Gastrocnemius medialis (tissue), 4 donors: ENCODE measurements around the gene VPS35L. TPM values are rescaled to one million over a fixed set of nuclear protein-coding genes. Genes with fewer than 3 reads are reported as not detected.

Source experiments
- ATAC-seq, 2 donors: fragments of 150-250 bp; one replicate each; pipeline ENCODE4 v1.9.1; 2016
- DNase-seq, 2 donors: peaks; one replicate each; pipeline ENCODE4 v3.0.0-alpha.2; 2019
- H3K27ac ChIP-seq, 4 donors: fragments of 200-600 bp; sonication (generic); 1 replicate in 1 of 4; 2 replicates in 3 of 4; pipeline ENCODE4 v1.5.1; 2016 to 2018; ENCODE audit warnings: mild to moderate bottlenecking in 2 of 4, moderate library complexity in 1 of 4
- H3K27me3 ChIP-seq, 3 donors: fragments of 200-600 bp; sonication (generic) in 2 of 3; 1 replicate in 1 of 3; 2 replicates in 2 of 3; pipeline versions ENCODE4 v1.5.1 to v1.6.0; 2016 to 2019; ENCODE audit warnings: mild to moderate bottlenecking in 1 of 3, moderate library complexity in 1 of 3
- H3K36me3 ChIP-seq, 2 donors: fragments of 200-600 bp; sonication (generic) in 1 of 2; one replicate each; pipeline ENCODE4 v1.5.1; 2017 to 2018
- H3K4me1 ChIP-seq, 2 donors: fragments of 200-600 bp; sonication (generic) in 1 of 2; one replicate each; pipeline ENCODE4 v1.5.1; 2016 to 2017; ENCODE audit warnings: mild to moderate bottlenecking in 2 of 2
- H3K4me3 ChIP-seq, 4 donors: fragments of 200-600 bp; sonication (generic) in 3 of 4; 1 replicate in 1 of 4; 2 replicates in 3 of 4; pipeline ENCODE4 v1.5.1; 2016 to 2019; ENCODE audit warnings: mild to moderate bottlenecking in 2 of 4
- H3K9me3 ChIP-seq, 3 donors: fragments of 200-600 bp; sonication (generic) in 2 of 3; 1 replicate in 1 of 3; 2 replicates in 2 of 3; pipeline ENCODE4 v1.5.1; 2016 to 2019
- CTCF ChIP-seq, 5 experiments: fragments of 450-650 bp in 3 of 5; fragments of 200-600 bp in 2 of 5; sonication (generic) in 2 of 5; IDR thresholded peaks in 4 of 5; conservative IDR thresholded peaks in 1 of 5; 1 replicate in 4 of 5; 2 replicates in 1 of 5; pipeline ENCODE4 v1.5.1; 2016 to 2019; ENCODE audit warnings: antibody characterized with exemption in 5 of 5, mild to moderate bottlenecking in 3 of 5, moderate library complexity in 3 of 5
- POLR2A ChIP-seq, 2 donors: fragments of 450-650 bp; IDR thresholded peaks; one replicate each; pipeline ENCODE4 v1.6.1; 2017; ENCODE audit warnings: antibody characterized with exemption in 2 of 2, mild to moderate bottlenecking in 2 of 2, moderate library complexity in 2 of 2
- in situ Hi-C, 4 donors: fragments of 200-750 bp; cut with MboI; loops; one replicate each; pipeline versions ENCODE4 v1.15.0 to v1.8.0; 2017; ENCODE audit warnings: low sequenced_read_pairs in 4 of 4
- intact Hi-C: fragments of 100-400 bp; cut with DNase I; formaldehyde crosslinking; loops from one replicate; pipeline ENCODE4 v1.15.1; 2023; ENCODE audit warnings: low total_unique reads
- total RNA-seq, 4 donors: library from RNA; depleted of rRNA; stranded (reverse); fragments of >200 nt; gene quantifications; one replicate each; pipeline versions ENCODE4 v1.1.0 to v1.2.3, GENCODE V29; 2016

Gene VPS35L
- total RNA-seq, 4 donors from 2014 or later, result 16.9 to 29.1 (median 24.8) TPM

GRCh38 chr16:19609359-19609758 lies 53.9 kb downstream of the VPS35L start:
- no peaks in the 10 kb centered on the region for H3K9me3 ChIP-seq
- no peaks in the 10 kb centered on the region for H3K27me3 ChIP-seq
- ATAC-seq (no peak), DNase-seq (no peak)
- H3K4me3 ChIP-seq, result no peak overlapping the region
- in situ Hi-C loops, result loop anchor here in 1 of 4 donors (10.0 kb wide), 1 partner anchor 285 kb away; no protein-coding TSS in a partner anchor
- peaks cover 8 to 9% of the 10 kb centered on the region in 2 donors for H3K4me1 ChIP-seq
- peaks cover 0 to 54% of the 10 kb centered on the region in 2 donors for H3K36me3 ChIP-seq
- H3K27ac ChIP-seq, result no peak overlapping the region
- no peak for TF ChIP-seq CTCF (IDR thresholded peaks at IDR 0.05 in 4 of 5, conservative IDR thresholded peaks at IDR 0.05 in 1 of 5)
- no peak for TF ChIP-seq POLR2A (IDR thresholded peaks at IDR 0.05)
- intact Hi-C loops, result no loop called here

GRCh38 chr16:19610200-19610599 lies 54.7 kb downstream of the VPS35L start:
- ATAC-seq (no peak), DNase-seq (no peak)
- H3K27me3 ChIP-seq, result no peaks in the 10 kb centered on the region
- peaks cover 0 to 62% of the 10 kb centered on the region in 2 donors for H3K36me3 ChIP-seq
- H3K27ac ChIP-seq, result no peak overlapping the region
- in situ Hi-C loops (no loop called here), intact Hi-C loops (no loop called here)
- H3K9me3 ChIP-seq, result no peaks in the 10 kb centered on the region
- peaks cover 8 to 9% of the 10 kb centered on the region in 2 donors for H3K4me1 ChIP-seq
- TF ChIP-seq CTCF (IDR thresholded peaks at IDR 0.05 in 4 of 5, conservative IDR thresholded peaks at IDR 0.05 in 1 of 5), result no peak
- H3K4me3 ChIP-seq, result no peak overlapping the region

DNA sequence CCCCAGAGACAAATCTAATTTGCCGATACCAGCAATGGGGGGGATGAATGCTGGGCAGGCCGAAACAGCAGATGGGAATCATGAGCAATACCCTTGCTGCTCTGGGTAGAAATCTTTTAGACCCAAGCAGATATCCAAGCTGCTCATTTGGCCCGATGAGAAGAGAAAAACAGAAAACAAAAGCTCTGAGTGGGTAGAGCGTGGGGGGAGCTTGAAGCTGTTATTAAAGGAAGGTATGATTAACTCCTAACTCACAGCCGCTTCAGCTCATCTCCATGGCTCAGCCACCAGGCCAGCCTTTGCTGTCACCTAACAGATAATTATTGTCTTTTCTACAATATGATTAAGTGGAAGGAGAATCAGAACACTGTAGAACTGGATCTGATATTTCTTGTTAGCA lies 58.3 kb downstream of the VPS35L start:
- no peak overlapping the region for H3K4me3 ChIP-seq
- no peaks in the 10 kb centered on the region for H3K27me3 ChIP-seq
- ATAC-seq (no peak), DNase-seq (no peak)
- H3K9me3 ChIP-seq, result no peaks in the 10 kb centered on the region
- intact Hi-C loops (no loop called here), in situ Hi-C loops (no loop called here)
- TF ChIP-seq CTCF (IDR thresholded peaks at IDR 0.05 in 4 of 5, conservative IDR thresholded peaks at IDR 0.05 in 1 of 5) (no peak), POLR2A (IDR thresholded peaks at IDR 0.05) (no peak)
- H3K36me3 ChIP-seq, result peaks cover 0 to 71% of the 10 kb centered on the region in 2 donors
- no peaks in the 10 kb centered on the region for H3K4me1 ChIP-seq
- no peak overlapping the region for H3K27ac ChIP-seq

GRCh38 chr16:19616241-19616640 lies 60.7 kb downstream of the VPS35L start:
- no peak overlapping the region for H3K4me3 ChIP-seq
- in situ Hi-C loops (no loop called here), intact Hi-C loops (no loop called here)
- TF ChIP-seq POLR2A (IDR thresholded peaks at IDR 0.05), result no peak
- no peak for TF ChIP-seq CTCF (IDR thresholded peaks at IDR 0.05 in 4 of 5, conservative IDR thresholded peaks at IDR 0.05 in 1 of 5)
- no peak for DNase-seq
- no peaks in the 10 kb centered on the region for H3K4me1 ChIP-seq
- H3K9me3 ChIP-seq, result no peaks in the 10 kb centered on the region
- H3K27ac ChIP-seq, result no peak overlapping the region
- no peaks in the 10 kb centered on the region for H3K27me3 ChIP-seq
- peaks cover 0 to 51% of the 10 kb centered on the region in 2 donors for H3K36me3 ChIP-seq
- no peak for ATAC-seq

DNA sequence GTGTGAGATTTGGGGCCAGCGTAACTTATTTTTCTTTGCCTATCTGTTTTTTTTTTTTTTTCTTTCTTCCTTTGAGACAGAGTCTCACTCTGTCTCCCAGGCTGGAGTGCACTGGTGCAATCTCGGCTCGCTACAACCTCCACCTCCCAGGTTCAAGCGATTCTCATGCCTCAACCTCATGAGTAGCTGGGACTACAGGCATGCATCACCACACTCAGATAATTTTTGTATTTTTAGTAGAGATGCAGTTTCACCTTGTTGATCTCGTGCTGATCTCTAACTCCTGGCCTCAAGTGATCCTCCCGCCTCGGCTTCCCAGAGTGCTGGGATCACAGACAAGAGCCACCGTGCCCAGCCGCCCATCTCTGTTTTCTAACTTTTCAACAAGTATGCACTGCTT lies 63.4 kb downstream of the VPS35L start:
- Histone ChIP-seq H3K27ac (no peak overlapping the region), H3K4me1 (no peaks in the 10 kb centered on the region), H3K9me3 (no peaks in the 10 kb centered on the region), H3K36me3 (peaks cover 0 to 34% of the 10 kb centered on the region in 2 donors), H3K4me3 (no peak overlapping the region), H3K27me3 (no peaks in the 10 kb centered on the region)
- no peak for DNase-seq
- in situ Hi-C loops, result no loop called here
- no peak for ATAC-seq
- TF ChIP-seq POLR2A (IDR thresholded peaks at IDR 0.05) (no peak), CTCF (IDR thresholded peaks at IDR 0.05 in 4 of 5, conservative IDR thresholded peaks at IDR 0.05 in 1 of 5) (no peak)
- intact Hi-C loops, result no loop called here
